Endothelial cell of umbilical vein (primary cell): ENCODE data around the gene GTF2H4. TPM values are rescaled to one million over a fixed set of nuclear protein-coding genes. Genes with fewer than 3 reads are reported as not detected.
A peak's percentile ranks its signal among the peaks of the same experiment; 100 is the strongest.

Experiments
- BruUV-seq: library from RNA; stranded (reverse); fragments of 400-500 nt; replicated peaks from 2 replicates; lab custom pipeline; 2021; lab: Mats Ljungman, UMichigan
- CTCF ChIA-PET: fragments of 300-600, 350-600 bp; sonication (Branson Sonifier 250); formaldehyde crosslinking; loops from one replicate; lab custom pipeline; 2021; ENCODE audit warnings: antibody characterized with exemption, inconsistent platforms; lab: Charles Lee
- POLR2A ChIA-PET: fragments of 300-600, 350-600 bp; sonication (Branson Sonifier 250); formaldehyde crosslinking; loops from one replicate; lab custom pipeline; 2021; ENCODE audit warnings: antibody characterized with exemption, inconsistent platforms; lab: Charles Lee
- DNase-seq: peaks from one replicate; pipeline ENCODE4 v3.0.0-alpha.2; 2011; ENCODE audit warnings: low read depth, low spot score
- FAIRE-seq: peaks from 2 replicates; lab custom pipeline; 2011; peaks lifted over from hg19 to GRCh38; lab: Jason Lieb, UNC
- H2AFZ ChIP-seq: 2 replicates; pipeline ENCODE4 v1.6.0; 2012; ENCODE audit warnings: low read depth, low read length, control low read depth, inconsistent platforms
- H3K27ac ChIP-seq: 2 replicates; pipeline ENCODE4 v1.5.1; 2011; ENCODE audit warnings: low read depth, mild to moderate bottlenecking, control low read depth, low read length, moderate library complexity; ENCODE audit not compliant: insufficient read depth
- H3K27me3 ChIP-seq, 2 experiments: 2 replicates each; pipeline versions ENCODE4 v1.6.0 to v1.6.1; 2011; ENCODE audit warnings: low read length in 2 of 2, mixed read lengths in 1 of 2; ENCODE audit not compliant: control insufficient read depth in 2 of 2, insufficient read depth in 2 of 2
- H3K36me3 ChIP-seq, 2 experiments: 2 replicates in 1 of 2; 3 replicates in 1 of 2; pipeline ENCODE4 v1.5.1; 2011; ENCODE audit warnings: low read length in 2 of 2, mild to moderate bottlenecking in 1 of 2, moderate library complexity in 1 of 2; ENCODE audit not compliant: control insufficient read depth in 2 of 2, insufficient read depth in 2 of 2; ENCODE audit errors: extremely low read depth in 1 of 2
- H3K4me1 ChIP-seq: 3 replicates; pipeline ENCODE4 v1.5.1; 2011; ENCODE audit warnings: mild to moderate bottlenecking, low read length; ENCODE audit not compliant: control insufficient read depth, insufficient read depth; ENCODE audit errors: extremely low read depth
- H3K4me2 ChIP-seq: 2 replicates; pipeline ENCODE4 v1.6.1; 2011; ENCODE audit warnings: low read length, control low read depth, mixed read lengths; ENCODE audit not compliant: insufficient read depth
- H3K4me3 ChIP-seq, 3 experiments: fragments of 200-600 bp in 1 of 3; sonication (generic), shearing (Covaris generic) in 1 of 3; replicated peaks in 1 of 3; 2 replicates each; pipeline ENCODE4 v1.5.1; 2011 to 2016; ENCODE audit warnings: control low read depth in 3 of 3, low read length in 3 of 3, mild to moderate bottlenecking in 2 of 3, inconsistent platforms in 1 of 3, low read depth in 1 of 3, moderate library complexity in 1 of 3; ENCODE audit not compliant: insufficient read depth in 1 of 3
- H3K79me2 ChIP-seq: 2 replicates; pipeline ENCODE4 v1.6.0; 2012; ENCODE audit warnings: low read length, inconsistent platforms; ENCODE audit not compliant: control insufficient read depth, insufficient read depth
- H3K9ac ChIP-seq: replicated peaks from 2 replicates; pipeline ENCODE3; 2011; ENCODE audit warnings: low read length, control low read depth; ENCODE audit not compliant: insufficient read depth; ENCODE audit errors: extremely low read depth
- H3K9me1 ChIP-seq: replicated peaks from 3 replicates; pipeline ENCODE4 v1.6.0; 2011; ENCODE audit warnings: mild to moderate bottlenecking, low read length; ENCODE audit not compliant: control insufficient read depth, insufficient read depth; ENCODE audit errors: extremely low read depth
- H3K9me3 ChIP-seq: replicated peaks from 2 replicates; pipeline ENCODE4 v1.5.1; 2012; ENCODE audit warnings: low read length, inconsistent platforms; ENCODE audit not compliant: control insufficient read depth, insufficient read depth
- H4K20me1 ChIP-seq: replicated peaks from 2 replicates; pipeline ENCODE3; 2011; ENCODE audit warnings: mild to moderate bottlenecking, low read length; ENCODE audit not compliant: control insufficient read depth, insufficient read depth; ENCODE audit errors: extremely low read depth
- CTCF ChIP-seq, 2 donors: IDR thresholded peaks; 1 replicate in 1 of 2; 2 replicates in 1 of 2; pipeline ENCODE4 v1.5.1; 2011; ENCODE audit warnings: low read length in 2 of 2, mild to moderate bottlenecking in 2 of 2, moderate library complexity in 2 of 2, control low read depth in 1 of 2, inconsistent platforms in 1 of 2, low read depth in 1 of 2; ENCODE audit not compliant: insufficient read depth in 1 of 2; ENCODE audit errors: extremely low read depth in 1 of 2
- EZH2 ChIP-seq: IDR thresholded peaks from 2 replicates; pipeline ENCODE4 v1.6.1; 2012; ENCODE audit warnings: borderline replicate concordance, low read depth, mild to moderate bottlenecking, moderate library complexity, low read length, inconsistent platforms; ENCODE audit not compliant: severe bottlenecking
- MAX ChIP-seq: IDR thresholded peaks from 2 replicates; pipeline ENCODE4 v1.6.1; 2011; ENCODE audit not compliant: insufficient read depth, insufficient read length
- MYC ChIP-seq: IDR thresholded peaks from one replicate; pipeline ENCODE4 v1.6.1; 2011; ENCODE audit warnings: mild to moderate bottlenecking, low read depth, low read length
- POLR2A ChIP-seq: IDR thresholded peaks from 2 replicates; pipeline ENCODE4 v1.6.1; 2012; ENCODE audit warnings: low read depth, mild to moderate bottlenecking, control low read depth, low read length
- POLR2AphosphoS5 ChIP-seq: IDR thresholded peaks from 2 replicates; pipeline ENCODE4 v1.6.1; 2012; ENCODE audit warnings: low read depth, mild to moderate bottlenecking, control low read depth, low read length, moderate library complexity; ENCODE audit not compliant: insufficient read depth
- dilution Hi-C: fragments of 300-500 bp; cut with MboI; formaldehyde crosslinking; loops from one replicate; pipeline ENCODE4 v1.15.0; 2019; ENCODE audit warnings: low sequenced_read_pairs; ENCODE audit not compliant: extremely low pct_ligation_motif_present
- intact Hi-C: fragments of 100-400 bp; cut with micrococcal nuclease; formaldehyde crosslinking; loops from one replicate; pipeline ENCODE4 v1.10.0; 2022
- polyA plus RNA-seq, 4 experiments: library from polyadenylated mRNA; depleted of rRNA in 3 of 4; stranded (reverse) in 3 of 4; unstranded in 1 of 4; fragments of >200 nt; gene quantifications; 2 replicates each; pipeline versions ENCODE4 v1.2.1 to v1.2.3, GENCODE V29; 2011 to 2012; ENCODE audit warnings: missing spikeins in 1 of 4
- total RNA-seq: library from RNA; stranded (reverse); gene quantifications from 2 replicates; pipeline ENCODE4 v1.2.3, GENCODE V29; 2021

Gene GTF2H4
- total and polyA plus RNA-seq, 2 donors (not counting 3 experiments of a cell fraction or from before 2014, with no cell fraction given): 40.5 to 52.6 TPM

- no peaks in the 10 kb centered on the region for H3K9me1 ChIP-seq
- FAIRE-seq (no peak), DNase-seq (no peak)
- H3K4me3 ChIP-seq: no peak overlapping the region
- no peak overlapping the region for H2AFZ ChIP-seq
- CTCF ChIA-PET: interaction anchor here (1.6 kb wide), 1 partner anchor 9 kb away, joined by 3 read pairs; the partner anchor contains the start of gene DDR1
- POLR2A ChIA-PET: no interaction called here
- intact Hi-C loops (no loop called here), dilution Hi-C loops (loop anchor here (25.0 kb wide), 1 partner anchor 156 kb away; the partner anchor contains the start of genes FLOT1 and IER3)
- H3K4me1 ChIP-seq: no peaks in the 10 kb centered on the region
- H3K9ac ChIP-seq: no peak overlapping the region
- no peaks in the 10 kb centered on the region for H3K9me3 ChIP-seq
- no TSS peak for BruUV-seq
- no peaks in the 10 kb centered on the region for H3K79me2 ChIP-seq
- no peaks in the 10 kb centered on the region for H4K20me1 ChIP-seq
- peaks cover 0 to 7% of the 10 kb centered on the region in 2 experiments for H3K36me3 ChIP-seq
- H3K27ac ChIP-seq: no peak overlapping the region
- H3K27me3 ChIP-seq: no peaks in the 10 kb centered on the region
- no peak overlapping the region for H3K4me2 ChIP-seq
- TF ChIP-seq EZH2: no peak
- TF ChIP-seq POLR2AphosphoS5: no peak
- no peak for TF ChIP-seq POLR2A
- TF ChIP-seq MYC: no peak
- TF ChIP-seq MAX: no peak
- peak; percentile 10 to 16 for TF ChIP-seq CTCF (IDR thresholded peaks at IDR 0.05; ENCODE audit: extremely low read depth in 1 of 2, insufficient read depth in 1 of 2, low read depth in 1 of 2, low read length in 2 of 2)
Observed at GRCh38 chr6:30893001-30893591, 14.9 kb upstream of the GTF2H4 start.
